Ascending aorta (tissue), 2 donors: ENCODE data around the gene EXOC4. TPM values are rescaled to one million over a fixed set of nuclear protein-coding genes. Genes with fewer than 3 reads are reported as not detected.

Experiments used
- DNase-seq, 2 donors: peaks; one replicate each; pipeline ENCODE4 v3.0.0-alpha.2; 2019; ENCODE audit warnings: low spot score in 2 of 2
- H3K27ac ChIP-seq, 2 donors: fragments of 200-600 bp; sonication (generic); one replicate each; pipeline ENCODE4 v1.5.1; 2016 to 2017; ENCODE audit warnings: mild to moderate bottlenecking in 1 of 2
- H3K27me3 ChIP-seq: fragments of 200-600 bp; sonication (generic); one replicate; pipeline ENCODE4 v1.5.1; 2017
- H3K36me3 ChIP-seq, 2 donors: fragments of 200-600 bp; sonication (generic); one replicate each; pipeline ENCODE4 v1.5.1; 2016
- H3K4me1 ChIP-seq, 2 donors: fragments of 200-600 bp; sonication (generic); one replicate each; pipeline ENCODE4 v1.5.1; 2016 to 2017; ENCODE audit warnings: mild to moderate bottlenecking in 1 of 2
- H3K4me3 ChIP-seq, 2 donors: fragments of 200-600 bp; sonication (generic); one replicate each; pipeline ENCODE4 v1.5.1; 2016 to 2017; ENCODE audit warnings: mild to moderate bottlenecking in 1 of 2
- H3K9me3 ChIP-seq, 2 donors: fragments of 200-600 bp; sonication (generic); one replicate each; pipeline ENCODE4 v1.5.1; 2016
- intact Hi-C: fragments of 100-400 bp; cut with DNase I; formaldehyde crosslinking; loops from one replicate; pipeline ENCODE4 v1.15.1; 2023
- total RNA-seq: library from RNA; depleted of rRNA; stranded (reverse); fragments of >200 nt; gene quantifications from one replicate; pipeline ENCODE4 v1.1.0, GENCODE V29; 2016
- TF ChIP-seq, protein P1 (sequence below), 3 experiments: fragments of 200-600 bp in 2 of 3; fragments of 450-650 bp in 1 of 3; sonication (generic) in 2 of 3; IDR thresholded peaks; one replicate each; pipeline ENCODE4 v1.5.1; 2016 to 2019; ENCODE audit warnings: antibody characterized with exemption in 3 of 3, mild to moderate bottlenecking in 1 of 3, moderate library complexity in 1 of 3

The EXOC4 gene
- total RNA-seq, 1 donor from 2014 or later, result 27.1 TPM

GRCh38 chr7:133807624-133808492, 555.0 kb downstream of the EXOC4 start:
- no peaks in the 10 kb centered on the region for H3K27me3 ChIP-seq
- H3K4me1 ChIP-seq, result no peaks in the 10 kb centered on the region
- no peak for DNase-seq
- H3K36me3 ChIP-seq, result no peaks in the 10 kb centered on the region
- intact Hi-C loops, result no loop called here
- H3K9me3 ChIP-seq, result no peaks in the 10 kb centered on the region
- no peak overlapping the region for H3K27ac ChIP-seq
- H3K4me3 ChIP-seq, result no peak overlapping the region
- TF ChIP-seq, protein P1, sequence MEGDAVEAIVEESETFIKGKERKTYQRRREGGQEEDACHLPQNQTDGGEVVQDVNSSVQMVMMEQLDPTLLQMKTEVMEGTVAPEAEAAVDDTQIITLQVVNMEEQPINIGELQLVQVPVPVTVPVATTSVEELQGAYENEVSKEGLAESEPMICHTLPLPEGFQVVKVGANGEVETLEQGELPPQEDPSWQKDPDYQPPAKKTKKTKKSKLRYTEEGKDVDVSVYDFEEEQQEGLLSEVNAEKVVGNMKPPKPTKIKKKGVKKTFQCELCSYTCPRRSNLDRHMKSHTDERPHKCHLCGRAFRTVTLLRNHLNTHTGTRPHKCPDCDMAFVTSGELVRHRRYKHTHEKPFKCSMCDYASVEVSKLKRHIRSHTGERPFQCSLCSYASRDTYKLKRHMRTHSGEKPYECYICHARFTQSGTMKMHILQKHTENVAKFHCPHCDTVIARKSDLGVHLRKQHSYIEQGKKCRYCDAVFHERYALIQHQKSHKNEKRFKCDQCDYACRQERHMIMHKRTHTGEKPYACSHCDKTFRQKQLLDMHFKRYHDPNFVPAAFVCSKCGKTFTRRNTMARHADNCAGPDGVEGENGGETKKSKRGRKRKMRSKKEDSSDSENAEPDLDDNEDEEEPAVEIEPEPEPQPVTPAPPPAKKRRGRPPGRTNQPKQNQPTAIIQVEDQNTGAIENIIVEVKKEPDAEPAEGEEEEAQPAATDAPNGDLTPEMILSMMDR (IDR thresholded peaks at IDR 0.05), result no peak

GRCh38 chr7:133808493-133808866, 555.6 kb downstream of the EXOC4 start:
- Histone ChIP-seq H3K36me3 (no peaks in the 10 kb centered on the region), H3K9me3 (no peaks in the 10 kb centered on the region), H3K4me1 (no peaks in the 10 kb centered on the region), H3K27me3 (no peaks in the 10 kb centered on the region), H3K27ac (no peak overlapping the region), H3K4me3 (no peak overlapping the region)
- TF ChIP-seq, protein P1 (IDR thresholded peaks at IDR 0.05), result no peak
- intact Hi-C loops, result no loop called here
- no peak for DNase-seq

DNA sequence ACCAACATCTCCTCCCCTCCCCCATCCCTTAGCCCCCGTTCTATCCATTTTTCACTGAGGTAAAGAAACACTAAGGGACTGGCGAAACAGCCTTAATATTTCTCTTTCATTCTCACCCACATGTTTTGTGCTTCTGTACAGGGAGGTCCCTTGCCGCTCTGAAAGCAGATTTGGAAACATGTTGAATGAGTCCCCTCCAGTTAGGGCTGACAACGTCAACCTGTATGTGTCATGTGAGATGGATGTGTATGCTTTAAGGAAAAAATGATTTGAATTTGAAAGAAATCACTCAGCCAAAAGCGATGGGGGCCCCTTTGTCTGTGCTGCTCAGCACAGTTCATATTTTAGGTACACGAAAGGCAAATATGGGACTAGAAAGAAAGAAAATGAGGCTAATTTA, 560.0 kb downstream of the EXOC4 start:
- no peaks in the 10 kb centered on the region for H3K9me3 ChIP-seq
- H3K4me3 ChIP-seq, result no peak overlapping the region
- intact Hi-C loops, result no loop called here
- no peaks in the 10 kb centered on the region for H3K4me1 ChIP-seq
- H3K27ac ChIP-seq, result no peak overlapping the region
- peaks cover 2 to 3% of the 10 kb centered on the region in 2 donors for H3K36me3 ChIP-seq
- TF ChIP-seq, protein P1 (IDR thresholded peaks at IDR 0.05), result no peak
- no peaks in the 10 kb centered on the region for H3K27me3 ChIP-seq
- no peak for DNase-seq

DNA sequence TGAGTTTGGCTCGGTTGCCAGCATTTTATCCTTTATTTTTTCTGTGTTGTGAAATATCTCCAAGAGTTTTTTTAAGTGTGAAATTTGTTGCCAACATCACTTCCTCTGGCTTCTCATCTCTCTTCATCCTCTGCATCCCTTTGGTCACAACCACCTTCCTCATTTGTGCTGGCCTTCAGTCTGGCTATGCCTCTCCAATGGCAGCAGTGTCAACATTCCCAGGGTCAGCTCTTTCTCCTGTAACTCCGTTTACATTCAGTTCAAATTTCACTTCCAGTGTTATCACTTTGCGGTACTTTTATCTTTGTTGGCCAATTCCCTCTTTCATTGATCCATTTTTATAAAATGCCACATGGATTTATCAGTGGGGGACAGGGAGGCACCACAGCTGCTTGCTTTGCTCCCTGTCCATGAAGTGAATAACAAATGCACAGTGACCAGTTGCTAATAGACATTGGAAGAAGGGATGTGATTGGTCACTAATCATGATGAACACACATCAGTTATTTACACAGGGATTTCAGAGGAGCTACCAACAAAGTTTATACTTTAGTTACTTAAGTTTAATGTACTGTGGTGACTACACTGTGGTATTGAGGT, 562.8 kb downstream of the EXOC4 start:
- DNase-seq, result no peak
- Histone ChIP-seq H3K9me3 (no peaks in the 10 kb centered on the region), H3K4me3 (no peak overlapping the region), H3K4me1 (no peaks in the 10 kb centered on the region), H3K27me3 (no peaks in the 10 kb centered on the region), H3K36me3 (peaks cover 4 to 10% of the 10 kb centered on the region in 2 donors), H3K27ac (no peak overlapping the region)
- TF ChIP-seq, protein P1 (IDR thresholded peaks at IDR 0.05), result no peak
- intact Hi-C loops, result no loop called here

DNA sequence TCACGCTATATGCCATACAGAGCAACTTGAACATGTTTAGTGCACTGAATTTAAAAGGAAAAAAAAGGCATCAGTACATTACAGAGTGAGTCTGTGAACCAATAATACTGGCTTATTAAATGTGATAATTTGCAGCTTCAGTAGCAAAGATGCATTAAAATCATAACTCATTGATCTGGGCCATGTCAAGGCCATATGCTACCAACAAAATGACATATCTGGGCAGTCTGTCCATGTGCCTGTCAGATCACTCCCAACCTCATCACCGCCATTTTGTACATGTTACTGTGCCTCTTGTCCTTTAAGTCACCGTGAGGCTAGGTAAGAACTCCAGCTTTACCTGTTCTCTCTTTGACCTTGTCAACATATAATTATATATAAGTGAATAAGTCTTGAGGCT, 566.8 kb downstream of the EXOC4 start:
- DNase-seq, result no peak
- H3K36me3 ChIP-seq, result peaks cover 4 to 10% of the 10 kb centered on the region in 2 donors
- no peaks in the 10 kb centered on the region for H3K9me3 ChIP-seq
- no peak overlapping the region for H3K27ac ChIP-seq
- no peak overlapping the region for H3K4me3 ChIP-seq
- no peaks in the 10 kb centered on the region for H3K4me1 ChIP-seq
- TF ChIP-seq, protein P1 (IDR thresholded peaks at IDR 0.05), result no peak
- H3K27me3 ChIP-seq, result no peaks in the 10 kb centered on the region
- intact Hi-C loops, result no loop called here
